ENCODE data around the gene YWHAB.

- TF ChIP-seq CTCF (IDR thresholded peaks at IDR 0.05), result no peak
- no peak for TF ChIP-seq NR1H2 (CRISPR knock-in tag; IDR thresholded peaks at IDR 0.05)
These were observed 6.3 kb downstream of the YWHAB start for GRCh38 chr20:44891826-44892225.

All from WTC11 (cell line).